8988T (cell line): Measurements from ENCODE around the gene EHD2.
"Not testable (repeated sequence)": the region's sequence is repeated elsewhere in the genome, so short reads cannot be mapped to it uniquely, and the experiment has no call there.

Source experiments
- DNase-seq: peaks from one replicate; pipeline ENCODE4 v3.0.0; 2011

EHD2 gene

GRCh38 chr19:47776568-47776967 is 63.3 kb downstream of the EHD2 start:
- no peak for DNase-seq

- not testable (repeated sequence) for DNase-seq
Measured at GRCh38 chr19:47777245-47778048, 64.2 kb downstream of the EHD2 start.

- peak; percentile 78 for DNase-seq
Measured at GRCh38 chr19:47778049-47778953, 65.1 kb downstream of the EHD2 start, which contains the start of gene SELENOW. Gene SELENOW, plus strand, starts transcription at chr19:47778703. Its CDS starts 83 bp downstream, at chr19:47778786.

- no peak for DNase-seq
Measured at GRCh38 chr19:47778954-47779351, 65.7 kb downstream of the EHD2 start.

- DNase-seq = no peak
Measured at GRCh38 chr19:47779524-47780214, 66.4 kb downstream of the EHD2 start.

- DNase-seq = no peak
Measured at GRCh38 chr19:47780215-47780551, 67.0 kb downstream of the EHD2 start.

GRCh38 chr19:47781590-47782262 is 68.5 kb downstream of the EHD2 start:
- no peak for DNase-seq

- DNase-seq = no peak
Measured at GRCh38 chr19:47786566-47786965, 73.3 kb downstream of the EHD2 start.

- DNase-seq = not testable (repeated sequence)
Measured at GRCh38 chr19:47787307-47787706, 74.1 kb downstream of the EHD2 start.

GRCh38 chr19:47789811-47790210 is 76.6 kb downstream of the EHD2 start:
- not testable (repeated sequence) for DNase-seq

- DNase-seq = peak; percentile 57
Measured at GRCh38 chr19:47790398-47790814, 77.2 kb downstream of the EHD2 start.

- no peak for DNase-seq
Measured at GRCh38 chr19:47792616-47793015, 79.4 kb downstream of the EHD2 start.
